ENCODE measurements around the gene CYP2B6. TPM values are rescaled to one million over a fixed set of nuclear protein-coding genes. Genes with fewer than 3 reads are reported as not detected.

The CYP2B6 gene
- total RNA-seq (ENCODE audit: low replicate concordance): not detected in 2 replicates

DNA sequence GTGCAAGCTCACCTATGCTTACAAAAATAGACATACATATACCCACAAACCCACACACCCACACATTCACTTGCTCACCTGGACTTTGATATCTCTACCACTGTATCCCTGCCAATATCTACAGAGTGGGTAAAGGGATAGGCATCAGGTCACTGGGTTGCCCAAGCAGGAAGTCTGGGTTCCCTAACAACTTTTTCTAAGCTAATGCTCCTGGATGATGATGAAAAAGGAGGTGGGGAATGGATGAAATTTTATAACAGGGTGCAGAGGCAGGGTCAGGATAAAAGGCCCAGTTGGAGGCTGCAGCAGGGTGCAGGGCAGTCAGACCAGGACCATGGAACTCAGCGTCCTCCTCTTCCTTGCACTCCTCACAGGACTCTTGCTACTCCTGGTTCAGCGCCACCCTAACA is at the start of gene CYP2B6:
TSS of gene CYP2B6 (plus strand) at position 311 of the 410 bp plus-strand sequence. CDS start at position 335, 24 bp downstream.

Other genes with a start within 250 kb of the CYP2B6 start
- 0.35 and 0.45 TPM in 2 replicates for gene ACTMAP, start 240.8 kb upstream of the CYP2B6 start, total RNA-seq (ENCODE audit: low replicate concordance)
- gene SNRPA, start 240.1 kb upstream of the CYP2B6 start, total RNA-seq (ENCODE audit: low replicate concordance): 37.0 and 37.7 TPM in 2 replicates
- 0.35 TPM in 1 of 2 replicates, not detected in the other for gene MIA, start 215.8 kb upstream of the CYP2B6 start, total RNA-seq (ENCODE audit: low replicate concordance)
- gene RAB4B, start 213.0 kb upstream of the CYP2B6 start, total RNA-seq (ENCODE audit: low replicate concordance): 3.4 and 8.5 TPM in 2 replicates
- gene EGLN2, start 192.1 kb upstream of the CYP2B6 start, total RNA-seq (ENCODE audit: low replicate concordance): 79.9 and 112 TPM in 2 replicates
- gene CYP2A6, start 140.8 kb upstream of the CYP2B6 start, total RNA-seq (ENCODE audit: low replicate concordance): not detected in 2 replicates
- gene CYP2A7, start 109.1 kb upstream of the CYP2B6 start, total RNA-seq (ENCODE audit: low replicate concordance): not detected in 2 replicates
- not detected in 2 replicates for gene CYP2A13, start 97.2 kb downstream of the CYP2B6 start, total RNA-seq (ENCODE audit: low replicate concordance)
- not detected in 2 replicates for gene CYP2F1, start 123.2 kb downstream of the CYP2B6 start, total RNA-seq (ENCODE audit: low replicate concordance)
- 1.8 TPM in 1 of 2 replicates, not detected in the other for gene CYP2S1, start 201.9 kb downstream of the CYP2B6 start, total RNA-seq (ENCODE audit: low replicate concordance)
- gene AXL, start 227.9 kb downstream of the CYP2B6 start, total RNA-seq (ENCODE audit: low replicate concordance): 85.9 and 136 TPM in 2 replicates